Measurements from ENCODE around the gene ERC2. TPM values are rescaled to one million over a fixed set of nuclear protein-coding genes. Genes with fewer than 3 reads are reported as not detected.

Gene ERC2
- total RNA-seq, 1 donor = 0.36 TPM

GRCh38 chr3:56379723-56380287 is 88.5 kb downstream of the ERC2 start:
- Histone ChIP-seq H2AFZ (ENCODE audit: low read length) (no peak overlapping the region), H3K27ac (ENCODE audit: low read depth, low read length) (no peak overlapping the region), H3K36me3 (ENCODE audit: insufficient read depth, low read length) (no peaks in the 10 kb centered on the region)

GRCh38 chr3:56375654-56376053 is 92.6 kb downstream of the ERC2 start:
- H3K36me3 ChIP-seq (ENCODE audit: insufficient read depth, low read length) = no peaks in the 10 kb centered on the region
- no peak overlapping the region for H2AFZ ChIP-seq (ENCODE audit: low read length)
- H3K27ac ChIP-seq (ENCODE audit: low read depth, low read length) = no peak overlapping the region
- H3K27me3 ChIP-seq (ENCODE audit: insufficient read depth, low read length) = no peaks in the 10 kb centered on the region
- H4K20me1 ChIP-seq (ENCODE audit: insufficient read depth, low read length) = no peaks in the 10 kb centered on the region
- no peak overlapping the region for H3K4me3 ChIP-seq (ENCODE audit: insufficient read depth, low read length)
- H3K4me1 ChIP-seq (ENCODE audit: insufficient read depth, low read length) = no peaks in the 10 kb centered on the region
- no peaks in the 10 kb centered on the region for H3K79me2 ChIP-seq (ENCODE audit: insufficient read depth, low read length)
- no peak for DNase-seq (ENCODE audit: insufficient read length, low spot score, missing footprints)
- TF ChIP-seq CTCF (IDR thresholded peaks at IDR 0.05; ENCODE audit: extremely low read depth, low read depth, low read length) = no peak
- H3K9me3 ChIP-seq (ENCODE audit: low read depth, low read length) = no peaks in the 10 kb centered on the region
- no peak overlapping the region for H3K4me2 ChIP-seq (ENCODE audit: insufficient read depth, low read length)

More at GRCh38 chr3:56379723-56380287, 88.5 kb downstream of the ERC2 start:
- Histone ChIP-seq H3K9me3 (ENCODE audit: low read depth, low read length) (no peaks in the 10 kb centered on the region), H3K4me3 (ENCODE audit: insufficient read depth, low read length) (no peak overlapping the region), H3K79me2 (ENCODE audit: insufficient read depth, low read length) (no peaks in the 10 kb centered on the region), H3K27me3 (ENCODE audit: insufficient read depth, low read length) (no peaks in the 10 kb centered on the region), H3K4me1 (ENCODE audit: insufficient read depth, low read length) (no peaks in the 10 kb centered on the region), H4K20me1 (ENCODE audit: insufficient read depth, low read length) (no peaks in the 10 kb centered on the region), H3K4me2 (ENCODE audit: insufficient read depth, low read length) (no peak overlapping the region)
- no peak for TF ChIP-seq CTCF (IDR thresholded peaks at IDR 0.05; ENCODE audit: extremely low read depth, low read depth, low read length)
- no peak for DNase-seq (ENCODE audit: insufficient read length, low spot score, missing footprints)

GRCh38 chr3:56373386-56373785 is 94.9 kb downstream of the ERC2 start:
- H3K4me2 ChIP-seq (ENCODE audit: insufficient read depth, low read length) = no peak overlapping the region
- TF ChIP-seq CTCF (IDR thresholded peaks at IDR 0.05; ENCODE audit: extremely low read depth, low read depth, low read length) = no peak
- H3K4me3 ChIP-seq (ENCODE audit: insufficient read depth, low read length) = no peak overlapping the region
- H4K20me1 ChIP-seq (ENCODE audit: insufficient read depth, low read length) = no peaks in the 10 kb centered on the region
- H3K36me3 ChIP-seq (ENCODE audit: insufficient read depth, low read length) = no peaks in the 10 kb centered on the region
- H3K9me3 ChIP-seq (ENCODE audit: low read depth, low read length) = no peaks in the 10 kb centered on the region
- DNase-seq (ENCODE audit: insufficient read length, low spot score, missing footprints) = no peak
- no peaks in the 10 kb centered on the region for H3K79me2 ChIP-seq (ENCODE audit: insufficient read depth, low read length)
- no peaks in the 10 kb centered on the region for H3K4me1 ChIP-seq (ENCODE audit: insufficient read depth, low read length)
- H3K27ac ChIP-seq (ENCODE audit: low read depth, low read length) = no peak overlapping the region
- no peaks in the 10 kb centered on the region for H3K27me3 ChIP-seq (ENCODE audit: insufficient read depth, low read length)
- H2AFZ ChIP-seq (ENCODE audit: low read length) = no peak overlapping the region

- Histone ChIP-seq H3K4me1 (ENCODE audit: insufficient read depth, low read length) (no peaks in the 10 kb centered on the region), H3K27ac (ENCODE audit: low read depth, low read length) (no peak overlapping the region), H3K79me2 (ENCODE audit: insufficient read depth, low read length) (no peaks in the 10 kb centered on the region), H4K20me1 (ENCODE audit: insufficient read depth, low read length) (no peaks in the 10 kb centered on the region), H3K36me3 (ENCODE audit: insufficient read depth, low read length) (no peaks in the 10 kb centered on the region), H3K4me3 (ENCODE audit: insufficient read depth, low read length) (no peak overlapping the region), H3K27me3 (ENCODE audit: insufficient read depth, low read length) (no peaks in the 10 kb centered on the region), H3K9me3 (ENCODE audit: low read depth, low read length) (no peaks in the 10 kb centered on the region), H2AFZ (ENCODE audit: low read length) (no peak overlapping the region), H3K4me2 (ENCODE audit: insufficient read depth, low read length) (no peak overlapping the region)
- no peak for DNase-seq (ENCODE audit: insufficient read length, low spot score, missing footprints)
- no peak for TF ChIP-seq CTCF (IDR thresholded peaks at IDR 0.05; ENCODE audit: extremely low read depth, low read depth, low read length)
Observed at GRCh38 chr3:56370991-56371775, 97.1 kb downstream of the ERC2 start.

All from osteoblast (primary cell).